HepG2 (cell line): Measurements from ENCODE around the gene SLC13A3. TPM values are rescaled to one million over a fixed set of nuclear protein-coding genes. Genes with fewer than 3 reads are reported as not detected.
A peak's percentile ranks its signal among the peaks of the same experiment; 100 is the strongest.

Experiments
- ATAC-seq: fragments of 200-7000 bp; cut with Tn5 transposase; 3 replicates; pipeline ENCODE4 v1.9.1; 2020; ENCODE audit warnings: mild to moderate bottlenecking, moderate library complexity
- BruUV-seq: library from RNA; stranded (reverse); fragments of 400-500 nt; replicated peaks from 2 replicates; lab custom pipeline; 2021; lab: Mats Ljungman, UMichigan
- CTCF ChIA-PET: fragments of 300-600 bp; formaldehyde crosslinking; extraction: SDS; loops from one replicate; lab custom pipeline; 2021; ENCODE audit warnings: low total read pairs, inconsistent platforms, low intra/inter-chr PET ratio; lab: Yijun Ruan, JAX
- POLR2A ChIA-PET: fragments of 350-600 bp; sonication (Branson Sonifier 250); formaldehyde crosslinking; loops from one replicate; lab custom pipeline; 2020; ENCODE audit warnings: antibody characterized with exemption, inconsistent platforms; lab: Yijun Ruan, JAX
- DNase-seq: peaks from one replicate; pipeline ENCODE4 v3.0.0-alpha.2; 2015; ENCODE audit warnings: low spot score
- FAIRE-seq: peaks from 3 replicates; lab custom pipeline; 2011; peaks lifted over from hg19 to GRCh38; lab: Jason Lieb, UNC
- H2AFZ ChIP-seq: one replicate; pipeline ENCODE4 v1.6.1; 2011; ENCODE audit warnings: low read length, inconsistent platforms
- H3K27ac ChIP-seq: fragments of 300-600 bp; 3 replicates; pipeline ENCODE4 v1.8.0; 2011; ENCODE audit warnings: mixed run types, mild to moderate bottlenecking, mixed read lengths, low read length, inconsistent platforms; ENCODE audit not compliant: insufficient read depth; ENCODE audit errors: extremely low read length
- H3K27me3 ChIP-seq, 2 experiments: fragments of 200-600 bp in 1 of 2; 2 replicates in 1 of 2; 3 replicates in 1 of 2; pipeline versions ENCODE4 v1.6.0 to v1.8.0; 2011; ENCODE audit warnings: low read length in 2 of 2, mild to moderate bottlenecking in 2 of 2, moderate library complexity in 2 of 2, inconsistent platforms in 1 of 2; ENCODE audit not compliant: insufficient read depth in 2 of 2, control insufficient read depth in 1 of 2
- H3K36me3 ChIP-seq, 2 experiments: fragments of 200-600 bp in 1 of 2; replicated peaks in 1 of 2; 2 replicates in 1 of 2; 3 replicates in 1 of 2; pipeline versions ENCODE4 v1.5.1 to v1.8.0; 2011; ENCODE audit warnings: low read length in 2 of 2, inconsistent platforms in 1 of 2; ENCODE audit not compliant: insufficient read depth in 2 of 2, control insufficient read depth in 1 of 2
- H3K4me1 ChIP-seq: 2 replicates; pipeline ENCODE4 v1.5.1; 2012; ENCODE audit warnings: low read length, inconsistent platforms; ENCODE audit not compliant: insufficient read depth
- H3K4me2 ChIP-seq: 2 replicates; pipeline ENCODE4 v1.6.0; 2011; ENCODE audit warnings: low read depth, low read length, inconsistent platforms
- H3K4me3 ChIP-seq, 3 experiments: fragments of 200-600 bp in 1 of 3; sonication (generic), shearing (Covaris generic) in 1 of 3; replicated peaks in 1 of 3; 2 replicates each; pipeline ENCODE4 v1.5.1; 2011 to 2016; ENCODE audit warnings: low read length in 3 of 3, inconsistent platforms in 2 of 3, low read depth in 2 of 3, mild to moderate bottlenecking in 2 of 3, control low read depth in 1 of 3, mixed read lengths in 1 of 3; ENCODE audit not compliant: insufficient read depth in 1 of 3
- H3K79me2 ChIP-seq: one replicate; pipeline ENCODE4 v1.6.1; 2011; ENCODE audit warnings: low read length, inconsistent platforms; ENCODE audit not compliant: insufficient read depth
- H3K9ac ChIP-seq: 2 replicates; pipeline ENCODE4 v1.6.0; 2011; ENCODE audit warnings: mild to moderate bottlenecking, low read depth, low read length, inconsistent platforms; ENCODE audit not compliant: insufficient read depth
- H3K9me3 ChIP-seq: 2 replicates; pipeline ENCODE4 v1.5.1; 2012; ENCODE audit warnings: mild to moderate bottlenecking, low read length
- H4K20me1 ChIP-seq: 2 replicates; pipeline ENCODE4 v1.6.0; 2011; ENCODE audit warnings: inconsistent platforms, mild to moderate bottlenecking, low read length, moderate library complexity; ENCODE audit not compliant: insufficient read depth
- JARID2 ChIP-seq: sonication (generic); formaldehyde crosslinking; IDR thresholded peaks from 2 replicates; pipeline ENCODE4 v1.8.1; 2023; ENCODE audit warnings: missing genetic modification reagents, inconsistent platforms; ENCODE audit not compliant: insufficient replicate concordance
- MAFK ChIP-seq, 2 experiments: IDR thresholded peaks in 1 of 2; conservative IDR thresholded peaks in 1 of 2; 2 replicates each; pipeline ENCODE4 v1.6.1; 2011; ENCODE audit warnings: improper control_type of control experiment in 2 of 2, low read length in 2 of 2
- NFE2L1 ChIP-seq: sonication (generic); formaldehyde crosslinking; IDR thresholded peaks from 2 replicates; pipeline ENCODE4 v1.4.0; 2020; ENCODE audit warnings: missing genetic modification reagents, mild to moderate bottlenecking, borderline replicate concordance
- ZBTB7A ChIP-seq: sonication (generic); formaldehyde crosslinking; IDR thresholded peaks from 2 replicates; pipeline ENCODE4 v1.8.0; 2022; ENCODE audit warnings: mild to moderate bottlenecking, missing genetic modification reagents
- ZMYM4 ChIP-seq: sonication (generic); formaldehyde crosslinking; IDR thresholded peaks from 2 replicates; pipeline ENCODE4 v1.8.1; 2023; ENCODE audit warnings: mild to moderate bottlenecking, missing genetic modification reagents
- ZNF180 ChIP-seq: sonication (generic); formaldehyde crosslinking; IDR thresholded peaks from 2 replicates; pipeline ENCODE4 v1.4.0; 2020; ENCODE audit warnings: low read depth, missing genetic modification reagents, borderline replicate concordance
- ZNF350 ChIP-seq: sonication (generic); formaldehyde crosslinking; IDR thresholded peaks from 2 replicates; pipeline ENCODE4 v1.4.0; 2020; ENCODE audit warnings: mild to moderate bottlenecking, low read depth, missing genetic modification reagents, borderline replicate concordance
- WGBS: methylation state at CpG from one replicate; pipeline ENCODE4 v1.1.6; 2017; ENCODE audit warnings: low lambda C conversion rate; 5-methylcytosine and 5-hydroxymethylcytosine counted together
- in situ Hi-C: cut with HindIII; loops from 2 replicates; pipeline ENCODE4 v1.10.0; 2017; ENCODE audit warnings: low pct_unique_long_range_greater_than_20kb; ENCODE audit not compliant: extremely low pct_ligation_motif_present
- intact Hi-C: fragments of 100-400 bp; cut with micrococcal nuclease; formaldehyde crosslinking; loops from one replicate; pipeline ENCODE4 v1.10.0; 2022; ENCODE audit not compliant: unreplicated experiment
- polyA plus RNA-seq, 8 experiments: library from polyadenylated mRNA; depleted of rRNA in 3 of 8; stranded (reverse) in 7 of 8; unstranded in 1 of 8; fragments of >200 nt; fragmentation: Illumina TruSeq in 4 of 8; extraction: Trizol in 4 of 8; gene quantifications; 2 replicates each; pipeline versions ENCODE4 v1.2.1 to v1.2.3, GENCODE V29; 2011 to 2016; ENCODE audit warnings: low read depth in 4 of 8, missing spikeins in 1 of 8, mixed read lengths in 1 of 8; ENCODE audit not compliant: insufficient read depth in 1 of 8
- total RNA-seq, 5 experiments: library from RNA; depleted of rRNA; stranded (reverse); fragments of >200 nt; fragmentation: Illumina TruSeq; extraction: Trizol; gene quantifications; 2 replicates each; pipeline ENCODE4 v1.2.3, GENCODE V29; 2016; ENCODE audit warnings: low read depth in 1 of 5
- TF ChIP-seq, protein P1 (sequence below): sonication (generic); formaldehyde crosslinking; conservative IDR thresholded peaks from 2 replicates; pipeline ENCODE4 v1.8.0; 2022; ENCODE audit warnings: low read depth, missing genetic modification reagents
- TF ChIP-seq, protein P2 (sequence below): sonication (generic); formaldehyde crosslinking; IDR thresholded peaks from 2 replicates; pipeline ENCODE4 v1.5.1; 2020; ENCODE audit warnings: missing genetic modification reagents, mild to moderate bottlenecking, borderline replicate concordance

Gene SLC13A3
- total and polyA plus RNA-seq, 2 of the 13 experiments (the other 11 are each of a cell fraction or from before 2014, with no cell fraction given) = 66.5 to 76.0 TPM

DNA sequence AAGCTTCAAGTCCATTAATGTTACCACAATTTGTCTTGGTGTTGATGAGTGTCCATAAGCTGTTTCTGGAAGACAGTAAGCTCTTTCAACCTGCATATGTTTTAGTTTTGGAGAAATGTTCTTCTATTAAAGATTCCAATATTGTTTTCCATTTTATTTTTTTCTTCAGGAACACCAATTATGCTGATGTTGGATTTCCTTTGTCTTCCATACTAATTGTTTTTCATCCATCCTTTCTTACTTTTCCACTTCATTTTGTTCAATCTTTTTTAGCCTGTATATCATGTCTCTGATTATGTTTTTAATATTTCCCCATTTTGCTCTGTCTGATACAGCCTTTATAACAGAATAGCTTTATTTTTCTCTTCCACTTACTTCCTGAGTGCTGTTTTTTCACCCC is 21.9 kb downstream of the SLC13A3 start (continued):
- TF ChIP-seq, protein P1, sequence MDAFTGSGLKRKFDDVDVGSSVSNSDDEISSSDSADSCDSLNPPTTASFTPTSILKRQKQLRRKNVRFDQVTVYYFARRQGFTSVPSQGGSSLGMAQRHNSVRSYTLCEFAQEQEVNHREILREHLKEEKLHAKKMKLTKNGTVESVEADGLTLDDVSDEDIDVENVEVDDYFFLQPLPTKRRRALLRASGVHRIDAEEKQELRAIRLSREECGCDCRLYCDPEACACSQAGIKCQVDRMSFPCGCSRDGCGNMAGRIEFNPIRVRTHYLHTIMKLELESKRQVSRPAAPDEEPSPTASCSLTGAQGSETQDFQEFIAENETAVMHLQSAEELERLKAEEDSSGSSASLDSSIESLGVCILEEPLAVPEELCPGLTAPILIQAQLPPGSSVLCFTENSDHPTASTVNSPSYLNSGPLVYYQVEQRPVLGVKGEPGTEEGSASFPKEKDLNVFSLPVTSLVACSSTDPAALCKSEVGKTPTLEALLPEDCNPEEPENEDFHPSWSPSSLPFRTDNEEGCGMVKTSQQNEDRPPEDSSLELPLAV (CRISPR knock-in tag) = no peak
- TF ChIP-seq ZNF350 (CRISPR knock-in tag) (no peak), MAFK (conservative IDR thresholded peaks at IDR 0.05 in 1 of 2, IDR thresholded peaks at IDR 0.05 in 1 of 2; ENCODE audit: low read length in 2 of 2) (peak; percentile 69 to 72)
- TF ChIP-seq, protein P2, sequence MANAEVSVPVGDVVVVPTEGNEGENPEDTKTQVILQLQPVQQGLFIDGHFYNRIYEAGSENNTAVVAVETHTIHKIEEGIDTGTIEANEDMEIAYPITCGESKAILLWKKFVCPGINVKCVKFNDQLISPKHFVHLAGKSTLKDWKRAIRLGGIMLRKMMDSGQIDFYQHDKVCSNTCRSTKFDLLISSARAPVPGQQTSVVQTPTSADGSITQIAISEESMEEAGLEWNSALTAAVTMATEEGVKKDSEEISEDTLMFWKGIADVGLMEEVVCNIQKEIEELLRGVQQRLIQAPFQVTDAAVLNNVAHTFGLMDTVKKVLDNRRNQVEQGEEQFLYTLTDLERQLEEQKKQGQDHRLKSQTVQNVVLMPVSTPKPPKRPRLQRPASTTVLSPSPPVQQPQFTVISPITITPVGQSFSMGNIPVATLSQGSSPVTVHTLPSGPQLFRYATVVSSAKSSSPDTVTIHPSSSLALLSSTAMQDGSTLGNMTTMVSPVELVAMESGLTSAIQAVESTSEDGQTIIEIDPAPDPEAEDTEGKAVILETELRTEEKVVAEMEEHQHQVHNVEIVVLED = no peak

DNA sequence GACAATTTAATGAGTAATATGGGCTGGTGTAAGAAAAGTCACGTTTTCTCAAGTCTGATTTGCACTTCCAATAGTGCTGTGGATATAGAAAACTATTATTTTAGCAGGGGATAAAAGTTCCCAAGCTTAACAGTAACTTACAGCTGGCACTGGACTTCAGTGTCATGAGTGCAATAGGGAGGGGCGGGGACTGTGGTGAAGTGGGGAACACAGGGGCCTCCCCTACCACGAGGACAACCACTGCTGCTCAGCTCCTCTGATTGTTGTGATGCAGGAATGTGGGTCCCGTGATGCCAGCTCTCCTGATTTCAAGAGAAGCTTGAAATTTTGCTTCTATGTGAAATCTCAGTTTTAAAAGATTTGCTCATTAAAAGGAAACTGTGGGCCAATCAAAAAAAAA is 24.0 kb downstream of the SLC13A3 start:
- no peak for ATAC-seq

More for the DNA sequence above, 24.0 kb downstream of the SLC13A3 start:
- no peak overlapping the region for H3K27ac ChIP-seq
- no peak overlapping the region for H2AFZ ChIP-seq
- H4K20me1 ChIP-seq = no peaks in the 10 kb centered on the region
- H3K4me2 ChIP-seq = no peak overlapping the region
- ChIA-PET POLR2A (no interaction called here), CTCF (no interaction called here)
- BruUV-seq = no TSS peak
- DNase-seq = no peak
- intact Hi-C loops = no loop called here
- in situ Hi-C loops = no loop called here
- 89% methylated on average over 4 of the region's 4 CpGs for WGBS
- no peaks in the 10 kb centered on the region for H3K27me3 ChIP-seq
- H3K9me3 ChIP-seq = peaks cover 18% of the 10 kb centered on the region
- H3K4me3 ChIP-seq = no peak overlapping the region
- peaks cover 59% of the 10 kb centered on the region for H3K4me1 ChIP-seq
- H3K79me2 ChIP-seq = no peaks in the 10 kb centered on the region
- FAIRE-seq = no peak
- peaks cover 8 to 11% of the 10 kb centered on the region in 2 experiments for H3K36me3 ChIP-seq
- no peak overlapping the region for H3K9ac ChIP-seq
- no peak for TF ChIP-seq NFE2L1 (CRISPR knock-in tag)
- no peak for TF ChIP-seq ZMYM4
- no peak for TF ChIP-seq JARID2 (CRISPR knock-in tag)
- peak; percentile 81; the same call in 1 of the 2 replicates for TF ChIP-seq ZNF180 (CRISPR knock-in tag)
- TF ChIP-seq ZBTB7A = no peak
